HG03097 (cell line): Measurements from ENCODE around the gene GPR139.

Experiments
- ATAC-seq: cut with Tn5 transposase; IDR thresholded peaks from one replicate; pipeline ENCODE4 v1.9.1; 2021; ENCODE audit not compliant: unreplicated experiment, low FRiP score

Gene GPR139

DNA sequence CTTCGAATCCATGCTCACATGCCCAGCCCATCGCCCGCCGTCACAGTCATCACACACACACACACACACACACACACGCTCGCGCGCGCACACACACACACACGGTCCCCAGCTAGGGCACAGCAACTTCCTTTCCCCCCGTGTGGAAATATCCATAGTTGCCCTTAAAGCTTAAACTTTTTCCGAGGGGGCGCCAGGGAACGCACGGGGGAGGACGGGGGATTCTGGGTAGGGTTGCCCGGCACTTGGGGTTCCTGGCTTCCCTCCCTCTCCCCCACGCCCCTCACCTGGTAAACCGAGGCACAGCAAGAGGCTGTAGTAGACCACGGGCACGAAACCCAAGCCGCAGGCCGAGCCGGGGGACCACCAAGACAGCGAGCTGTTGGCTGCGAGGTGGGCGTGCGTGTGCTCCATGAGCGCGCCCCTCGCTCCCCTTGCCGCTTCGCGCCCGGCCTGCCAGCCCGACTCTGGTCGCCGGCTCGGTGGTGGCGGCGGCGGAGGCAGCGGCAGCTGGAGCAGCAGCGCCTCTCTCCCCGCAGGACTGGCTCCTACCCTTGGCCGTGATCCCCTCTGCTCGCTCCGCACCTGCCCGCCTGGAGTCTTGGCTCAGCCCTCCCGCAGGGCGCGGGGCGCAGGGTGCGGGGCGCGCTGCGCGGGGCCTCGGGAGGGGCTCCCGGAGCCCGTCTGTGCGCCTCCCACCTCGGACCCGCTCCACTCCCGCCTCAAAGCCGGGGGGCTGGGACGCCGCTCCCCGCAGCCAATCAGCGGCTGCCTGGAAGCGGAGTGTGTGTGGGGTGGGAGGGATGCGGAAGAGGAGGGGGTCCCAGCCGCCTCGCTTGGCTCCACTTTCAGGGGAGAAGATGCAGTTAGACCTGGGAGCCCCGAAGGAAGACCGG is at the start of gene GPR139:
Gene GPR139, minus strand, starts transcription at position 688 of the 896 bp plus-strand sequence. Its CDS starts 274 bp downstream, at position 414.
- ATAC-seq = no peak

DNA sequence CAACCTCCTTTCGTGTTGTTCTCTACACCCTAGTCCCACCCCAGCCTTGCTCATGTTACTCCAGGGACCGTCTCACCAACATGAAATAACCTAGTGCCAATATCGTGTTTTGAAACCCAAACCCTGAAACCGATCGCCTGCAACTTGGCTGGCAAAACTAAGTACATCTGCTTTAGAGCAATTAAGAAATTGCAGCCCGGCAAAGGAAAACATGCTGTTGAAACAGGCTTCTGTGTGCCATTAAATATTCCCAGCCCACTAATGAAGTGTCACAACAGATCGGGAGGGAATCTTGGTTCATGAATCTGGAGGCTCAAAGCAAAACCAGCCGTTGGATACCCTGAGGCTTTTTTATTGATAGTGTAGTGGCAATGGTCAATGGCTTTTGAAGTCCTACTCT is 48.3 kb upstream of the GPR139 start:
- ATAC-seq = no peak

DNA sequence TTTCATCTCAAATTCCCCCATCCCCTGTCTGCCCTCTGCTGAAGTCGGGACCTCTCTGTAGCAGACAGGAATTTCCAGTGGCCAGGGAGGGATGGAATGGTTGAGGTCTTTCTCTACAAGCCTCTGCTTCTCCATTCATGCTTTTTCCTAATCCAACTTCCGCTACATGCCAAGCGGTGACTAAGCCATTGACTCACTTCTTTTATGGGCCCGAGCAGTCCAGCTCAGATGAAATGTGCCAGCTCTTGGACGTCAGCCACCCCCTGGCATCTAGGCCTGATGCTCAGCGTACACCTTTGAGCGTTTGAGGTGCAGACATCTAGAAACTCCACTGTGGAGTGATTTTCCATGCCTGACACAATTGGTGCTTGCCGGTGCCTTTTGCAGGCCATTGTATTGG is 40.7 kb upstream of the GPR139 start:
- ATAC-seq = no peak

DNA sequence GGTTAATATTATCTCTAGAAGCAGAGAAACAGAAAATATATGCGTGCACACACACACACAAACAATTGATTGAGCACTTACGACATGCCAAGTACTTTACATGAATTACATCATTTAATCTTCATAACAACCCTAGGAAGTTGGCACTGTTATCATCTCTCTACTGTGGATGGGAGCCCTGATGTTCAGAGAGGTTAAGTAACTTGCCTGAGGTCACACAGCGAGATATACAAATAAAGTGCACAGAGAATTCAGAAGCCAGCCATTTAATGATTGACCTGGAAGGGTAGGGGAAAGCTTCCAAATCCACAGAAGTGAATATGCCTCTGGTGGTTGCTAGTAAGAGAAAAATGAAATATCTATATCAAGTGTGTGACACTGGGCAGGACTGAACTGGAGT is 37.5 kb upstream of the GPR139 start:
- ATAC-seq = no peak

DNA sequence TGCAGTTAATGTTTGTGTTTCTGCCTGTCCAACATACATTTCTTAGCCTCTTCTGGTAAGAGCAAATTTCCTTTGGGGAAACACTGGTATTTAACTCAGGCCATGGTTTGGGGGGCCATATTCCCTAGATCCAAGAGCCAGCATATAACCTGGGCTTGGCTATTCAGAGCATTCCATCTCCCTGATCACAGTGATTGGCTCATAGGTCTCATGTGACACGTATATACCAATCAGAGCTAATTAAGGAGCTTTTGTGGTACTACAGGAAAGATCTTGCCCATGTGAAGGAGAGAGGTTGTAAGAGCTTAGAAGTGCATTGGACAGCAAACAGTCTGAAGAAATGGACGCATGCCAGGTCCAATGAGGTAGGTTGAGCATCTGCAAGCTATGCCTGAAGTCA is 33.4 kb upstream of the GPR139 start:
- ATAC-seq = no peak

DNA sequence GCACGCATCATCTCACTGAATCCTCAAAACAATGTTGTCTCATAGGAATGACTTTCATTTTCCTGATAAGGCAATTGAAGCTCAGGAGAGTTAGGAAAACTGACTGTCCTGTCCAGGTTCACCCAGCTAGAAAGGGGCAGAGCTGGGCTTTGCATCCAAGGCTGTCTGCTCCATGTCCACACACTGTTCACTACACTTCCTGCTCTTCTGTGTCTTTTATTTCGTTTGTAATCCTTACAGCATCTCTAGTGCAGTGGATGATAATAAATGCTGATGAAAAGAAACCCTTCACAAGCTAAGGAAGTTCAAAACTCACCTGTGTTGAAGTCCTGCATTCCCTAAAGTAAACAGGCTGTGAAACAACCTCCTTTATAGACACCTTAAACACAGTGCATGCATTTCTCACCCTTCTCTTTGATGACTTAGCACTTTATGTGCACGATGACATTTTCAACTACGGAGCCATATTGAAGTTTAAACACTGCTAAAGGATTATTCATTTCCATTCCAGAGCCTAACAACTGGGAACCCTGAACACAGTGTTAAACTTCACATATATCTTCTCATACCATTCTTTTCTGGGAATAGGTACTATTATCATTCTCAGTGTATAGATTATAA is 31.0 kb upstream of the GPR139 start:
- no peak for ATAC-seq

DNA sequence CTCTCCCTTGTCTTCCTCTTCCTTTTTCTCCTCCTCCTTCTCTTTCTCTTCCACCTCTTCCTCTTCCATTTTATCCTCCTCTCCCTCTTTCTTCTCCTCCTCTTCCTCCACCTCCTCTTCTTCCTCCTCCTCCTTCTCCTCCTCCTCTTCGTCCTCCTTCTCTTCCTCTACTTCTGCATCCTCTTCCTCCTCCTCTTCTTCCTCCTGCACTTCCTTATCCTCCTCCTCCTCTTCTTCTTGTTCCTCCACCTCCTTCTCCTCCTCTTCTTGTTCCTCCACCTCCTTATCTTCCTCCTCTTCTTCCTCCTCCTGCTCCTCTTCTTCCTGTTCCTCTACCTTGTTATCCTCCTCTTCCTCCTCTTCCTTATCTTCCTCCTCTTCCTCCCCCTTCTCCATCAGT is 28.8 kb upstream of the GPR139 start:
- ATAC-seq = no peak

DNA sequence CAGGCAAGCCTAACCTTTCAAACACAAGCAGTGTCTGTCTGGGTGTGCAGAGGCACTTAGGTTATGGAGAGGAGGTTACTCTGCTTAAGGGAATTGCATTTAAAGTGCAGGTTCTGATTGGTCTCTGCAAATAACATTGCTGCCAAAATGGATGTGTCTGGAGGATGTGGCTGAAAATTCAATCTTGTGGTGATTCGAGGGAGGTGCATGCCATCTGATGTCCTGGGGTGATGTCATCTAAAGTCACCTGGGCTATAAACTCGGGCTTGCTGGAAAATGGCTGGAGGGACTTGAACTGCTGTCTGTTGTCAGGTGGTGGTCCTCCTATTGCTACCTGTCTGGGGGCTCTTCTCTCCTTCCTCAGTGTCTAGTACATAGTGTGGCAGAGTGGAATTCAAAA is 28.3 kb upstream of the GPR139 start:
- no peak for ATAC-seq

DNA sequence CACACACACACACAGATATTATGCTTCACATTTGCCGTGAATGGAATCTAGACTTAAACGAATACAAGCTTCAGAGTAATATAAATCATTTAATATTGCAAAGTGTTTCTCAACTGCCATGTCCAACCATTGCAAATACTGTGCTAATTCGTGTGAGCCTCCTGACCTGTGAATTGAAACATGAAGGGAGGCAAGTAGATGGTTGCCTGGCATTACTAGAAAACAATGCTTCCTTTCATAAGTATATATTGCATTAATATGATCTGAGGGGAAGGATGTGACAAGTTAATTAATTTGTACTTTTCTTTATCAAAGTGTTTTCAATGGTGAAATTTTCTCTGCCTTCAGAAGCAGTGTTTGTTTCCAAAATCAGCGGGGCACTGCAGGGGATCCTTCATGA is 25.7 kb upstream of the GPR139 start:
- ATAC-seq = no peak

DNA sequence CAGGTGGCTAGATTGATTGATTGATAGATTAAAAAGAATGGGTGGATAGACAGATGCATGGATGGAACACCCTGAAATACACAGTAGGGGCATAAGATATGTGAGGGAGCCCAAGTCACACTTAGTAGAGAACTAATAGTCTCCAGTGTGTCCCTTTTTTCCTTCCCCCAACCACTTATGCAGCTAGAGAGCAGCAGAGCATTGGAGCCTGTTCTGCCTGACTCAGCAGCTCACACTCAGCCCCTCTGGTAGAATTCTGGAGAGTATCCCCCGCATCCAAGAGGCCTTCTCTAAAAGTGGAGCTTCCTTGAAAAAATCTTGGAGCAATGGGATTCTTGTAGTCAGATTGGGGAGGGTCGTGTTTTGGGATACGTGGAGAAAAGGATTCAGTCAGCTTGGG is 20.5 kb upstream of the GPR139 start:
- no peak for ATAC-seq

DNA sequence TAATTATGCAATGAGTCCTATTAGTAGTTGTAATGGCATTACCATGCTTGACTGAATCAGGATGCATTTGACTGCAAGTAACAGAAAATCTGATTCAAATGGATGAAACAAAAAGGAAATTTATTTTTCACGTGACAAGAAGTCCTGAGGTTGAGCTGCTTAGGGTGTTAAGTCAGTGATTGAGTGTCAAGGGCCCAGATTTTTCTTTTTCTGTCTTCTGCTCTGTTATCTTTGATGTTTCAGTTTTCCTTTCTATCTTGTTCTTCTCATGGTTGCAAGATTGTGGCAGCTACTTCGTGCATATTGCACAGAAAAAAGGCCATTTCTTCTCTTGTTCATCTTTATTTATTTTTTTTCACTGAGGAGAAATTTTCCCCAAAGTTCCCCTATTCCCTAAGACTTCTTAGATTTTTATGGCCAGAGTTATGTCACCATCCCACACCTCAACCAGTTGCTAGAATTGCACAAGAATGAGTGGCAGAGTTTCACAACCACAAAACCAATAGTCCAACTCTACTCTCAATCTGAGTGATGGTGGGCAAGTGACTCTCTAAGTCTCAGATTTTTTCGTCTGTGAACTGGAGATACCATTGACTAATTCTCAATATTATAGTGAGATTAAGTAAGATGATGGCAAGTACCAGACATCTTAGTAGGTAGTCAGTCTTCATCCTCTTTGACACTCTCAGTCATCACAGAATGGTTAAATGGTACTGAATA is 15.7 kb upstream of the GPR139 start:
- no peak for ATAC-seq

DNA sequence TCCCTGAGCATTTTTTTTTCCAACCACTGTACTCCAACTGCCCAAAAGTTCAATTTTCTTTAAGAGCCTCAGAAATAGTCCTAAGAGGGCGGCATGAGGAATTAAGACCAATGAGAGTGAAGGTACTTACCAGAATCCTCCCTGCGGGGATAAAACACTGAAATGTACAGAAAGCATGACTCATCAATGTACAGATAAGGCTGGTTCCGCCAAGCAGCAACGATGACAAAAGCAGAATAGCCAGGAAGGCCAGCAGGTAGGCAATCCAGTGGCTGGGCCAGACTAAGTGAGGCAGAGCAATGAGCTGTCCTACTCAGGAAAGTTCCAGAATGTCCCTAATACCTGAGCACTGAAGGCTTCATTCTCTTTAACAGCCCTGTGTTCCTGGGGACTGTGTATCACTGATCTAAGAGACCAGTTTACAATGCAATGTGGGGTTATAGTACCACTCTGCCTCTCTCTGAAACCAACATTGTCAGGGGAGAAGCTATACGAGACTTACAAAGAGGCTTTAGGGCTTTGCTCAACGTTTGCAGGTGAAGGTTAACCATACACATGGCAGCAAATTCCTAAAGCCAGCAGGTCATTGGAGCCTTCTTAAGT is 11.0 kb upstream of the GPR139 start:
- ATAC-seq = no peak

DNA sequence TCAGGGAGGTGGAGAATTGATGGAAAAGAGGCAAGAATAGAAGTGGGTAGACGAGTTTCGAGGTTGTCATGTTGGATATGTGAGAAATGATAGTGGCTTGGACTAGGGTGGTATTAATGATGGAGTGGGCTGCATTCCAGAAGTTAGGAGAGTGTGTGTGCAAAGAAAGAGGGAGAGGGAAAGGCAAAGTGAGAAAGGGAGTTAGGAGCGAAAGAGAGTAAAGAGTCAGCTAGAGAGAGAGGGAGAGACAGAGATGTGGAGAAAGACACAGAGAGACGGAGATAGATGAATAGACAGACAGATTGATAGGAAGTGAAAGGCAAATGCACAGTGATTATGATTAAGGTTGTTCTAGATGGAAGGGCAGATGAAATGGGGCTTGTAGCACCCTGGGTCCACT is 5.4 kb upstream of the GPR139 start:
- no peak for ATAC-seq

DNA sequence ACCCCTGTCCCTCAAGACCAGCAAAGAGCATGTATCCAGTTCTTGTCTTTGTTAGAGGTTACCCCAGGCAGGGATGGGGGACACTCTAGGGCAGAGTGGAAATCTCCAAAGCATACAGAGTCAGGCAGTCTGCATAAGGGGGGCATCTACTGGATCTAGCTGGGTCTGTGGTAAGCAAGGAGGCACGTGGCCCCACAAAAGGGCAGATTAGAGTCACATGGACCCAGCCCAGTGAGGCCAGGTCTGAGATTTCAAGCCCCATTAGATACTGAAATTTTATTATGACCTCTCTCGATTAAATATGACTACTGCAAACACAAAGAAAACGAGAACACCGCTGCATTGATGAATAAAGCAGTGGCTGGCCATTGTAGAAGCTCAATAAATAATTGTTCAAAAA is 1.6 kb upstream of the GPR139 start:
- ATAC-seq = no peak

DNA sequence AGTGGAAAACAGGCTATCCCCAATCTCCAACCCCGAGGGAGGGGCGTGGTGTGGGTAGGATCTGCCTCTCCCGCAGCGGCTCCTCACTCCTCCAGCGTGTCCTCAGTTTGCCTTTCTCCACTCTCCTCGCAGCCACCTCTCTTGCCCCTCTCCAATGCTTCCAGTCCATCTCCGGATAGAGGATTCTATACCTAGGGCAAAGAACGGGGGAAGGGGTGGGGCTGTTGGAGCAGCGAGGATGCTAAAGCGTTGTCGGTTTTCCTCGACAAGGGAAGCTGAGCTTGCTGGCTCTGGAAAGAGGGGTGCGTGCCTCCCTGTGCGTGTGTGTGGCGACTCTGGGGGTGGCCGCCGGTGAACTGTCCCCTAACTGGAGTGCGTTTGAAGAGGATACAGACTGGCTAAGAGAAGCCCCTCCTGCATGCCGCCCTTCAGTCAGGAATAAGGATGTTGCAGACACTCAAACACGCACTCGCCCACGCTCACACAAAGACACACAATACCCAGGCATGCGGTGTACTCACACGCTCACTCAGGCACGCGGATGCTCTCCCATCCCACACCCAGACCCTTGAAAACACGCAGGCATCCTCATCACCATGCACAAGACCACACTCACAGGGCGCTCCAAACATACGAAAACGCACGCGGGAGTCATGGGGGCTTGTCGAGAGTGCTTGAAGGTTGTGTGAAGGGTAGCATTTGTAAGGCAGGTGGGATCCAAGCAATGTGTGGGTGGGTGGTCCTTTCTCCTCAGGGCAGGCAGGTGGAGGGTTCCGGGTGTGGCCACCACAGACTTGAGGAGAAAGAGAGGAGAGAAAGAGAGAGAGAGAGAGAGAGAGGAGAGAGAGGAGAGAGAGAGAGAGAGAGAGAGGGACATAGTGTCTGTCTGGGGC is 655 bp upstream of the GPR139 start:
- no peak for ATAC-seq

DNA sequence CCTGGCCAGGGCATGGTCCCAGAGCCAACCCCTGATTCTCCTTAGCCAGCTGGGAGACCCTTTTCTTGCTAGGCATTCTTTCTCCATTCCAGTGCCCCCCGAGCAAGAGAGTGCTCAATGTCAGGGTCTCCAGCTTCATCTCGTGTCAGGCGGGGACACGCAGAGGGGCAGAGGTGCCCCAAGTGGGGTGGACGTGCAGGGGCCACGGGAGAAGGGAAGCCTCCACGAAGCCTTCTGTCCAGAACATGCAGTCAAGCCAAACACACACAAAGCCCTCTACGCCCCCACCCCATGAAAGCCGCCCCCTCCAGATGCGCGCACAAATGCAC is 852 bp downstream of the GPR139 start:
- no peak for ATAC-seq

DNA sequence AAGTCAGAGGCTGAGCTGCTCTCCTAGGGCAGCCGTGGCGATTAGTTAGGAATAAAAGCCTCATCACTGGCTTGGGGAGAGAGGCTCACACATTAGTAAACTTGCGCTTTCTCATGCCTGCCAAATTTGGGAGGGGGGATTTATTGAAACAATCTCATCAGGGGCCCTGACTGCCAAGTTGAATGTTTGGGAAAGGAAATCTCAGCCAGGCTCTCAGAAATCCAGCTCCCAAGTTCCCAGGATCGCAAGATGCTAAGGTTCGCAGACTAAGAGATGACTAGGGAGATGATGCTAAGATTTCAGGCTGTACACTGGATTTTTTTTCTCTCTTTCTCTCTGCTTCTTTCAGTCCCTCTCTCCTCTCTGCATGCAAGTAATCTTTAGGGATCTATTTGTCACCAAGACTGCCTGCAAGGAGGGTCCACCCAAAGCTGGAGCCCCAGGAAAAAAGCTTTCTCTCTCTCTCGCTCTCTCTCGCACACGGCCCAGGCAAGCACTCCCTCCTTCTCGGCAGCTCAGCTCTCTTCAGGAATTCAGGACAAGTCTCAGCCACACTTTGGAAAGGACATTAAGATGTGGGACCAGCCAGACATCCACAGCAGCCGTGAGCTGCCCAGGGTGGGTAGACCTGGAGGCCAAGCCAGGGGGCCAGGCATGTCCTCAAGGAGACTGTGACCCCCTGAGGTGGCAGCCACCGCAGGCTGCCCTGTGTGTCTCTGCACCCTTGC is 1.4 kb downstream of the GPR139 start:
- no peak for ATAC-seq

DNA sequence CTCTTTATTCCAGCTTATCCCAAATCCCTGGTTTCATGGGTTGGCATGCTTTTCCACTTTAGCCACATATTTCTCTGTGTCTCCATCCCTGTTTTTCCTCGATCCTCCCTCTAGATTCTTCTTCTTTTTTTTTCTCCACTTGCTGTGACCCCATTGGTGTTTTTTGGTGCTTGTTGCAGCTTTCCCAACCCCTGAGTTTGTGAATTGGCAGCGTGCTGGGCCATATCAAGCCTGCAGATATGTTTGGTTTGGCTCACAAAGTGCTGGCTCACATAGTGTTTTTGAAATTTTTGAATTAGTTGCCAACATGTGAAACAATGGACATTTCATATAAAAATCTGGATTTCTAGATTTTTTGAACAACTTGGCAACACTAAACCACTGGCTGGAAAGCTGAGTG is 8.8 kb downstream of the GPR139 start:
- no peak for ATAC-seq

DNA sequence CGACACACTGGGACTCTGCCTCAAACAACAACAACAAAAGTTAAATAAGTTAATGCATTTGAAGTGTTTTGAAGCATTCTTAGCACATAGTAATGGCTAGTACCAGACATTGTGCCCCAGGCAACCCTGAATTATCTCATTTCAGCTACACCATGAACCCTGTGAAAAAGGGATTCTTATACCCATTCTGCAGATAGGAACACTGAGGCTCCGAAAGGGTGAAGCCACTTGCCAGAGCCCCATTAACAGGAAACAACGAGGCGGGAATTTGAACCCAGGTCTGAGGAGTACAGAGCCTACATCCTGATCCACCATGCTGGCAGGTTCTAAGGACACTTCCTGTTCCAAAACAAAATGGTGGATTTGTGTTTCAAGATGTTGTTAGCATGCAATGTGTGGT is 9.2 kb downstream of the GPR139 start:
- no peak for ATAC-seq

DNA sequence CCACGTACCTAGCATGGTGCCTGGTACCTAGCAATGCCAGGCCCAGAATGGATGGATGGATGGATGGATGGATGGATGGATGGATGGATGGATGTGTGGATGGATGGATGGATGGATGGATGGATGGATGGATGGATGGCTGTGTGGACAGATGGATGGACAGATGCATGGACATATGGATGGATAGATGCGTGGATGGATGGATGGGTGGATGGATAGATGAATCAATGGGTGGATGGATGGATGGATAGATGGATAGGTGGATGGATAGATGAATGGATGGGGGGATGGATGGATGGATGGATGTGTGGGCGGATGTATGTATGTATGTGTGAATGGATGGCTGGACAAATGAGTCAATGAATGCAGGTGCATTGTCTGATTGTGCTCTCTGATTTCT is 12.6 kb downstream of the GPR139 start:
- ATAC-seq = no peak
